ENCODE results near the gene MAP6D1.
"Not testable (repeated sequence)": the region's sequence is repeated elsewhere in the genome, so short reads cannot be mapped to it uniquely, and the experiment has no call there.

MAP6D1 gene

DNA sequence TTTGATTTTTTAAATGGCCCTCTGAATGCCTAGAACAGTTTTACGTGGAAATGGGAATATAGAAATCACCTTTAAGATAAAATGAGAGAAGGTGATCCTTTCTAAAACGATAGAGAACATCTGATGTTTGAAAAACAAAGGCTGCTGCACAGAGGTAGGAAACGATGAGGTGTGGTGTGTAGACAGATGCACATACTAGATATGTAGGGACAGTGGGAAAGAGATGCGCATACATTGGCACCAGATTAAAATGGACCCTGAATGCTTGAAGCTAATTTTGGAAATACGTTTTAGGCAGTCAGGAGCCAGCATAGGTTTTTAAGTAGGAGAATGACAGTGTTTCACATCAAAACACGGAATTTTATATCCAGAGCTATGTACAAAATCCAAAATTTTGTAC is 29.0 kb downstream of the MAP6D1 start:
- DNase-seq, result no peak

DNA sequence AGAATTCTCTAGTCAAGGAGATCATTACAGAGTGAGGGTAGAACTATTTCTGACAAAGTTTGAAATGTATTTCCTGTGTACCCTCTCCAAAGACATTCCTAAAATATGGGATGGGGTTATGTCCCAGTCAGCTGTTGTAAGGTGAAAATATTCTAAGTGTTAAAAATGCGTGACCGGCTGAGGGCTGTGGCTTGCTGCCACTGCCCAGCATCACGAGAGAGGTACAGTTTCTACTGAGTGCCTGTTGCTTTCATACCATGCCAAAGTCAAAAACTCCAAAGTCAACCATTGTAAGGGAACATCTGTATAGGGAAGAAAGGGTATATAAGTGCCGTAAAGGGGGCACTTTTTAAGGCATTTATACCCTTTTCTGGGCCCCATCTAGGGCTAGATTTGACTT is 30.9 kb downstream of the MAP6D1 start:
- DNase-seq, result no peak

GRCh38 chr3:183792976-183793375 is 32.4 kb downstream of the MAP6D1 start:
- no peak for DNase-seq

DNA sequence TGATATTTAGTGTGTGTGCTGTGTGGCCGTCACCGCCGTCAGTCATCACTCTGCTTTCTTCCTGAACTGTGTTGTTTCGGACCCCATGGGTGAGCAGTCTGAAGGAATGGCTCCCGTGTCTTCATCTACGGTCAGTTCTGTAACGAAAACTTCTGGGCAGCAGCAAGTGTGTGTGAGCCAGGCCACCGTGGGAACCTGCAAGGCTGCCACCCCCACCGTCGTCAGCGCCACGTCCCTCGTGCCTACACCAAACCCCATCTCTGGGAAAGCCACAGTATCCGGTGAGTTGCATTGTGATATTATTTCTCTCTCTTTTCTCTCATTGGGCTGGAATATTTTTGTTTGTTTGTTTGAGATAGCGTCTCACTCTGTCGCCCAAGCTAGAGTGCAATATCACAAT is 34.7 kb downstream of the MAP6D1 start:
- DNase-seq, result no peak

- no peak for DNase-seq
Observed at GRCh38 chr3:183789826-183790225, 35.6 kb downstream of the MAP6D1 start.

DNA sequence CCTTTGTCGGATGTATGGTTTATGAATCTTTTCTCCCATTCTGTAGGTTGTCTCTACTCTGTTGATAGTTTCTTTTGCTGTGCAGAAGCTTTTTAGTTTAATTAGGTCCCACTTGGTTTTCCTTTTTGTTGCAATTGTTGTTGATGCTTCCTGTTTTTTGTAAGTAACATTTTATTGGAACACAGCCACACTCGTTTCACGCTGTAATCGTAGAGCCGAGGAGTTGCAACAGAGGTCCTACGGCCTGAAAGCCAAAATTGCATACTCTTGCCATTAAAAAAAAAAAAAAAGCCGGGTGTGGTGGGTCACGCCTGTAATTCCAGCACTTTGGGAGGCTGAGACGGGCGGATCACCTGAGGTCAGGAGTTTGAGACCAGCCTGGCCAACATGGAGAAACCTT is 40.9 kb downstream of the MAP6D1 start:
- DNase-seq, result not testable (repeated sequence)

DNA sequence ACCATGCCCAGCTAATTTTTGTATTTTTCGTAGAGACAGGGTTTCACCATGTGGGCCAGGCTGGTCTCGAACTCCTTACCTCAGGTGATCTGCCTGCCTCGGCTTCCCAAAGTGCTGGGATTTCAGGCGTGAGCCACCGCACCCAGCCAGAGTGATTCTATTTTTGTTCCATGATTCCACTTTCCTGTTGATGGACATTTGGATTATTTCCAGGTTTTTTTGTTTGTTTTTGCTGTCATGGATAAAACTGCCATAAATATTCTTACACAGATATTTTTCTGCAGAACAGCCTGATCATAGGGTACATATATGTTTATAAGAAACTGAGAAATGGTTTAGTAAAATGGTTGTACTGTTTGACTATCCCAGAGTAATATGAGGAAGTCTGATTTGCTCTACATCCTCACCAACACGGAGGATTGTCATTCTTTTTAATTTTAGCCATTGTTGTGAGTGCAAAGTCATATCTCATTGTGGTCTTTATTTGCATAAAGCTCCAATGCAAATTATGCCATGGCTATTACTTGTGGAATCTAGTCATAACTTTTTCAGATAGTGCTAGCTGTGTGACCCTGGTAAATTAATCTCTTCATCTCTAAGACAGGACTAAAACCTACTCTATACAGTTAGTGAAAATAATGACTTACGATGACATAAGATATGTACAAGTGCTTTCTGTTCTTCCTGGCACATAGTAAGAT is 42.7 kb downstream of the MAP6D1 start:
- DNase-seq, result no peak

GRCh38 chr3:183781246-183781645 is 44.1 kb downstream of the MAP6D1 start:
- DNase-seq, result no peak

DNA sequence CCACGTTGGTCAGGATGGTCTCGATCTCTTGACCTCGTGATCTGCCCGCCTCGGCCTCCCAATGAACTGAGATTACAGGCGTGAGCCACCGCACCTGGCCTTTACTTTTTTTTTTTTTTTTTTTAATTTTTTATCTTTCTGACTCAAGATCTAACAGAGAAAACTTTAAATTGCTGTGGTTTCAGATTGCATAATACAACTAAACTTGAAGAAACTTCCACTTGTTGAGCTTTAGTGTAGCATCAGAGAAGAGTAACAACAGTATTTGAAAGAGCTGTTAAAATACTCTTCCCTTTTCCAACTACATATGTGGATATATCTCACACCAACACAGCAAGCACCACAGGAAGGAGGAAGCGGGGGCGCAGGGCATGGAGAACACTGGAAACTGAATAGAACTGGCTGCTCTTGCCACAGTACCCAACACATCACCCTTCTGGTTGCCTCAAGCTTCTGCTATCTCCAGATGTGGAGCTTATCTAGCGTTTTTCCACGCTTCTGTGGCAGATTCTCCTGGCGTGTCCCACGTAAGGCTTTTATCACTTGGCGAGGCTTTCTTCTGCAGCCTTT is 45.4 kb downstream of the MAP6D1 start:
- DNase-seq, result no peak

DNA sequence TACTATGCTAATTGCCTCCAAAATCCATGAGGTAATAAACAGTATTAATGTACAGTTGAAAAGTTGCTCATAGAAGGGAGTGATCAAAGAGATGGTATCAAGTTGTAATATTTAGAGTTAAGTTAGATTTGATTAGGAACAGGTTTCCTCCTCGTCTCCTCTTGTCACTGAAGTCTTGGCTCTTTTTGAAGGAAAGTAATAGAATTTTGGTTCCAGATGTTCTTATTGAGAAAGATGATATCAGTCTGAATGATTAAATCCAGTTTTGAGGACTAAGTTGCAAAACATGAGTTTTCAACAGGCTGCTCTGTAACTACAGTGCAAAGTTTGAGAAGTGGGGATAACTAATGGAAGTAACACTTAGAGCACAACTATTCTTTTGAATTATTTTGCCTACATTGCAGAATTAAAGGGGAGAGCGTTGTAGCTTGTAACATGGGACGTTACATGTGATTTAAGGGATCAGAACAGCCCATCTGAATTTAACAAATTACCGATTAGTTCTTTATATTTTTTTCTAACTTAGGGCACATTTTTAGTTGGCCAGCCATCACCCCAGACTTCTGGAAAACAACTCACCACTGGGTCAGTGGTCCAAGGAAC is 48.3 kb downstream of the MAP6D1 start:
- DNase-seq, result no peak

DNA sequence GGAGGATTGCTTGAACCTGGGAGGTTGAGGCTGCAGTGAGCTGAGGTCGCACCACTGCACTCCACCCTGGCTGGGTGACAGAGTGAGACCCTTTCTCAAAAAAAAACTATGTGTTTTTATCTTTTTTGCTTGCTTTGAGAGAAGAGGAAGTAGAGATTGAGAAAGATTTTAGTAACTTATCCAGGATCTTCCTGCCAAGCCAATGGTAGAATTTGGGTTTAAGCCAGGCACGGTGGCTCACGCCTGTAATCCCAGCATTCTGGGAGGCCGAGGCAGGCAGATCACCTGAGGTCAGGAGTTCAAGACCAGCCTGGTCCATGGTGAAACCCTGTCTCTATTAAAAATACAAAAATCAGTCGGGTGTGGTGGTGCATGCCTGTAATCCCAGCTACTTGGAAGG is 48.9 kb downstream of the MAP6D1 start:
- DNase-seq, result not testable (repeated sequence)

- DNase-seq, result no peak
Observed at GRCh38 chr3:183775781-183776180, 49.6 kb downstream of the MAP6D1 start.

DNA sequence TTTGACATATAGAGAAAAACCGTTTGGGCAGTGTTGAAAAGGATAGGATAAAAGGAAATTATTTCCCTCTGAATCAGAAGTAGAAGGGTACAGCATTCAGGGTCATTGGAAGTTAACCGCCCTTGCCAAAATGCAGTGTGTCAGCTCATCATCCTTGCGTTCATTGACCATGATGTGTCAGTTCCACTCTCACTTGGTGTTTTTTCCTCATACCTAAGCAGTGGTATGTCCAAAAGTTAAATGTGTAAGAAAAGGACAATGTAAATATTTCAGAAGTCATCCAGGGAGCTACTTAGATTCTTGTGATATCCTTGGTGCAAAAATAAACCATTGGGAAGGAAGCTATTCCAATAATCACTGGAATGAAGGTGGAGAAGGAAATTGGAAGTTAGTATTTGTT is 50.7 kb downstream of the MAP6D1 start:
- no peak for DNase-seq

DNA sequence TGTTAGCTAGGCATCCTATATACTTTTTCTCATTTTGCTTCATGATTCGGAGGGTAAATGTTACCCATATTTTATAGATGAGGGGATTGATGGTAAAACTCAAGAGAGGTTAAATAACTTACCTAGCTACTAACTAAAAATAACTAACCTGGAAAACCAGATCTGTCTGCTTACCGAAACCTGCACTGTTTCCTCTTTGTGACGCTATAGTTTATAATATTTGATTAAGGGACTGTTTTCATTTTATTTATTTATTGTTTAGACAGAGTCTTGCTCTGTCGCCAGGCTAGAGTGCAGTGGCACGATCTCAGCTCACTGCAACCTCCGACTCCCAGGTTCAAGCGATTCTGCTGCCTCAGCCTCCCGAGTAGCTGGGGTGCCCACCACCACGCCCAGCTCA is 55.9 kb downstream of the MAP6D1 start:
- DNase-seq, result no peak

DNA sequence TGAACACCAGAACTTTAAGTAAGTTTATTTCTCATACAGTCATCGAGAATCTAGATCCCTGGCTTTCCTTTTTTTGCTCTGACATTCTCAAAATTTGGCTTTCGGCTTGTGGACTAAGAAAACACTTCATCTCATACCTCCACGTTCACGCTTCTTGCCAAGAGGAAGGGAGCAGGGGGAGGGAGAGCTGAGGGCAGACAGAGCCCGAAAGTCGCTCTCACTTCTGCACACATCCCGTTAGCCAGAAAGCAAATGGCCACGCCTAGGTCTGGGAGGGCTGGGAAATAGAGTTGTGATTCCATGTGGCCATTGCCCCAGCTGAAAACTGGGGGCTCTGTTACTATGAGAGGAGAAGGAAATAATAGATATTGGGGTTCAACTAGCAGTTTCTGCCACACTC is 57.3 kb downstream of the MAP6D1 start:
- DNase-seq, result no peak

DNA sequence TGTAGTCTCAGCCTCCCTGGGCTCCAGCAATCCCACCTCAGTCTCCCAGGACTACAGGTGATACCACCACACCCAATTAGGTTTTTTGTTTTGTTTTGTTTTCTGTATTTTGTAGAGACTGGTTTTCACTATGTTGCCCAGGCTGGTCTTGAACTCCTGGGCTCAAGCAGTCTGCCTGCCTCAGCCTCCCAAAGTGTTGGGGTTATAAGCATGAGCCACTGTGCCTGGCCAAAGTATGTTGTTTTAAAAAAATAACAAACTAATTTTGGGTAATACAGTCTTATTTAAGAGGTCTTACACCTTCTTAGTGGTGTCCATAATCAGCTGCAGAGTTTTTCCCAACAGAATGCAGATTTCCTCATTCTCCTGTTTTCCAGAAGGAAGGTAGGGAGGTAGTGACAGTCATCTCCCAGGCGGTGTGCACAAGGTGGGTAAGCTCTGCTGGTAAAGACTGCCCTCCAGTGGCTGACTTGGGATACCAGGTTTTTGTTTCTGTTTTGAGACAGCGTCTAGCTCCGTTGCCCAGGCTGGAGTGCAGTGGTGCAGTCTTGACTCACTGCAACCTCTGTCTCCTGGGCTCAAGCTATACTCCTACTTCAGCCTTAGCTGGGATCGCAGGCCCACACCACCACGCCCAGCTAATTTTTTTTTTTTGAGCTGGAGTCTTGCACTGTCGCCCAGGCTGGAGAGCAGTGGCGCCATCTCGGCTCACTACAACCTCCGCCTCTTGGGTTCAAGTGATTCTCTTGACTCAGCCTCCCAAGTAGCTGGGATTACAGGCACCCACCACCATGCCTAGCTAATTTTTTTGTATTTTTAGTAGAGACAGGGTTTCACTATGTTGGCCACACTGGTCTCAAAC is 58.4 kb downstream of the MAP6D1 start:
- DNase-seq, result peak in 1 of 2 experiments; percentile 30

- DNase-seq, result no peak
Observed at GRCh38 chr3:183766107-183766506, 59.3 kb downstream of the MAP6D1 start.

All from cerebellar nuclear complex (tissue), 1 donor.